Measurements from ENCODE around the gene DNAJC11. TPM values are rescaled to one million over a fixed set of nuclear protein-coding genes. Genes with fewer than 3 reads are reported as not detected.

DNAJC11 gene
- total and polyA plus RNA-seq, 2 donors = 16.2 to 19.9 TPM

GRCh38 chr1:6588128-6588892 is 113.3 kb downstream of the DNAJC11 start:
- Histone ChIP-seq H3K4me1 (ENCODE audit: control insufficient read depth in 2 of 2, insufficient read depth in 2 of 2, low read length in 2 of 2) (peaks cover 23 to 25% of the 10 kb centered on the region in 2 donors), H3K4me3 (ENCODE audit: low read length in 2 of 2) (no peak overlapping the region), H3K27ac (ENCODE audit: low read depth in 1 of 2, low read length in 1 of 2) (peak overlapping the region in 1 of 2 donors; percentile 18), H3K27me3 (ENCODE audit: control insufficient read depth in 2 of 2, insufficient read depth in 1 of 2, low read length in 1 of 2) (no peaks in the 10 kb centered on the region), H3K36me3 (ENCODE audit: control insufficient read depth in 2 of 2, insufficient read depth in 2 of 2, low read length in 1 of 2) (peaks cover 44 to 52% of the 10 kb centered on the region in 2 donors), H3K9me3 (ENCODE audit: control insufficient read depth in 2 of 2, insufficient read depth in 1 of 2, low read length in 1 of 2) (peaks cover 0 to 1% of the 10 kb centered on the region in 2 donors)
- 92% methylated on average over 25 of the region's 25 CpGs for WGBS
- DNase-seq (ENCODE audit: low read depth in 6 of 9, low spot score in 9 of 9) = no peak

GRCh38 chr1:6587261-6588005 is 114.2 kb downstream of the DNAJC11 start:
- DNase-seq (ENCODE audit: low read depth in 6 of 9, low spot score in 9 of 9) = peak in 1 of 9 donors; percentile 42
- H3K27ac ChIP-seq (ENCODE audit: low read depth in 1 of 2, low read length in 1 of 2) = peak overlapping the region in 1 of 2 donors; percentile 37
- H3K4me3 ChIP-seq (ENCODE audit: low read length in 2 of 2) = no peak overlapping the region
- WGBS = 16% methylated on average over 13 of the region's 13 CpGs
- peaks cover 37 to 45% of the 10 kb centered on the region in 2 donors for H3K36me3 ChIP-seq (ENCODE audit: control insufficient read depth in 2 of 2, insufficient read depth in 2 of 2, low read length in 1 of 2)
- peaks cover 0 to 1% of the 10 kb centered on the region in 2 donors for H3K9me3 ChIP-seq (ENCODE audit: control insufficient read depth in 2 of 2, insufficient read depth in 1 of 2, low read length in 1 of 2)
- no peaks in the 10 kb centered on the region for H3K27me3 ChIP-seq (ENCODE audit: control insufficient read depth in 2 of 2, insufficient read depth in 1 of 2, low read length in 1 of 2)
- peaks cover 23 to 25% of the 10 kb centered on the region in 2 donors for H3K4me1 ChIP-seq (ENCODE audit: control insufficient read depth in 2 of 2, insufficient read depth in 2 of 2, low read length in 2 of 2)

GRCh38 chr1:6586404-6586816 is 115.2 kb downstream of the DNAJC11 start:
- no peak for DNase-seq (ENCODE audit: low read depth in 6 of 9, low spot score in 9 of 9)
- peaks cover 35 to 40% of the 10 kb centered on the region in 2 donors for H3K36me3 ChIP-seq (ENCODE audit: control insufficient read depth in 2 of 2, insufficient read depth in 2 of 2, low read length in 1 of 2)
- H3K4me3 ChIP-seq (ENCODE audit: low read length in 2 of 2) = no peak overlapping the region
- H3K4me1 ChIP-seq (ENCODE audit: control insufficient read depth in 2 of 2, insufficient read depth in 2 of 2, low read length in 2 of 2) = peaks cover 31 to 32% of the 10 kb centered on the region in 2 donors
- H3K27ac ChIP-seq (ENCODE audit: low read depth in 1 of 2, low read length in 1 of 2) = no peak overlapping the region
- H3K9me3 ChIP-seq (ENCODE audit: control insufficient read depth in 2 of 2, insufficient read depth in 1 of 2, low read length in 1 of 2) = no peaks in the 10 kb centered on the region
- H3K27me3 ChIP-seq (ENCODE audit: control insufficient read depth in 2 of 2, insufficient read depth in 1 of 2, low read length in 1 of 2) = no peaks in the 10 kb centered on the region
- whole genome bisulfite sequencing = 97% methylated on average over 11 of the region's 11 CpGs

GRCh38 chr1:6585841-6586240 is 115.8 kb downstream of the DNAJC11 start:
- H3K4me1 ChIP-seq (ENCODE audit: control insufficient read depth in 2 of 2, insufficient read depth in 2 of 2, low read length in 2 of 2) = peaks cover 30 to 31% of the 10 kb centered on the region in 2 donors

GRCh38 chr1:6585081-6585722 is 116.4 kb downstream of the DNAJC11 start:
- no peak overlapping the region for H3K27ac ChIP-seq (ENCODE audit: low read depth in 1 of 2, low read length in 1 of 2)
- WGBS = 97% methylated on average over 12 of the region's 12 CpGs
- H3K4me1 ChIP-seq (ENCODE audit: control insufficient read depth in 2 of 2, insufficient read depth in 2 of 2, low read length in 2 of 2) = peaks cover 33 to 36% of the 10 kb centered on the region in 2 donors
- no peak for DNase-seq (ENCODE audit: low read depth in 6 of 9, low spot score in 9 of 9)
- peaks cover 29 to 35% of the 10 kb centered on the region in 2 donors for H3K36me3 ChIP-seq (ENCODE audit: control insufficient read depth in 2 of 2, insufficient read depth in 2 of 2, low read length in 1 of 2)
- H3K4me3 ChIP-seq (ENCODE audit: low read length in 2 of 2) = no peak overlapping the region
- no peaks in the 10 kb centered on the region for H3K27me3 ChIP-seq (ENCODE audit: control insufficient read depth in 2 of 2, insufficient read depth in 1 of 2, low read length in 1 of 2)
- H3K9me3 ChIP-seq (ENCODE audit: control insufficient read depth in 2 of 2, insufficient read depth in 1 of 2, low read length in 1 of 2) = peaks cover 0 to 4% of the 10 kb centered on the region in 2 donors

More at GRCh38 chr1:6585841-6586240, 115.8 kb downstream of the DNAJC11 start:
- no peaks in the 10 kb centered on the region for H3K27me3 ChIP-seq (ENCODE audit: control insufficient read depth in 2 of 2, insufficient read depth in 1 of 2, low read length in 1 of 2)
- H3K9me3 ChIP-seq (ENCODE audit: control insufficient read depth in 2 of 2, insufficient read depth in 1 of 2, low read length in 1 of 2) = peaks cover 0 to 3% of the 10 kb centered on the region in 2 donors
- H3K36me3 ChIP-seq (ENCODE audit: control insufficient read depth in 2 of 2, insufficient read depth in 2 of 2, low read length in 1 of 2) = peaks cover 34 to 40% of the 10 kb centered on the region in 2 donors
- H3K27ac ChIP-seq (ENCODE audit: low read depth in 1 of 2, low read length in 1 of 2) = no peak overlapping the region
- no peak for DNase-seq (ENCODE audit: low read depth in 6 of 9, low spot score in 9 of 9)
- no peak overlapping the region for H3K4me3 ChIP-seq (ENCODE audit: low read length in 2 of 2)
- 98% methylated on average over 7 of the region's 7 CpGs for WGBS

Other genes starting within 250 kb of the DNAJC11 start
- gene TNFRSF25, start 235.6 kb downstream of the DNAJC11 start, total RNA-seq = 29.1 TPM
- gene TNFRSF25, start 235.6 kb downstream of the DNAJC11 start, polyA plus RNA-seq = 51.6 TPM
- 2.4 TPM for gene PLEKHG5, start 210.1 kb downstream of the DNAJC11 start, total RNA-seq
- 4.6 TPM for gene PLEKHG5, start 210.1 kb downstream of the DNAJC11 start, polyA plus RNA-seq
- gene NOL9, start 147.3 kb downstream of the DNAJC11 start, total RNA-seq = 11.1 TPM
- gene NOL9, start 147.3 kb downstream of the DNAJC11 start, polyA plus RNA-seq = 8.6 TPM
- gene TAS1R1, start 146.5 kb downstream of the DNAJC11 start, total RNA-seq = not detected
- not detected for gene TAS1R1, start 146.5 kb downstream of the DNAJC11 start, polyA plus RNA-seq
- gene ZBTB48, start 121.8 kb downstream of the DNAJC11 start, total RNA-seq = 30.7 TPM
- 124 TPM for gene ZBTB48, start 121.8 kb downstream of the DNAJC11 start, polyA plus RNA-seq
- gene KLHL21, start 98.9 kb downstream of the DNAJC11 start, total RNA-seq = 8.0 TPM
- 13.6 TPM for gene KLHL21, start 98.9 kb downstream of the DNAJC11 start, polyA plus RNA-seq
- 3.5 TPM for gene PHF13, start 88.1 kb downstream of the DNAJC11 start, total RNA-seq
- gene PHF13, start 88.1 kb downstream of the DNAJC11 start, polyA plus RNA-seq = 11.4 TPM
- gene THAP3, start 76.9 kb downstream of the DNAJC11 start, total RNA-seq = 17.6 TPM
- 22.2 TPM for gene THAP3, start 76.9 kb downstream of the DNAJC11 start, polyA plus RNA-seq
- 32.0 TPM for gene CAMTA1, start 83.6 kb upstream of the DNAJC11 start, total RNA-seq
- 158 TPM for gene CAMTA1, start 83.6 kb upstream of the DNAJC11 start, polyA plus RNA-seq